Keratinocyte (primary cell): Measurements from ENCODE around the gene MAST1. TPM values are rescaled to one million over a fixed set of nuclear protein-coding genes. Genes with fewer than 3 reads are reported as not detected.

Experiments
- DNase-seq: peaks from one replicate; pipeline ENCODE4 v3.0.0-alpha.2; 2011; ENCODE audit warnings: low read depth, missing footprints, low spot score
- FAIRE-seq: peaks from 2 replicates; lab custom pipeline; 2011; peaks lifted over from hg19 to GRCh38; lab: Jason Lieb, UNC
- H2AFZ ChIP-seq: 2 replicates; pipeline ENCODE4 v1.6.0; 2012; ENCODE audit warnings: low read length, control low read depth, inconsistent platforms; ENCODE audit not compliant: control insufficient read depth
- H3K27ac ChIP-seq: 2 replicates; pipeline ENCODE4 v1.5.1; 2011; ENCODE audit warnings: low read length; ENCODE audit not compliant: control insufficient read depth, insufficient read depth
- H3K27me3 ChIP-seq: 3 replicates; pipeline ENCODE4 v1.6.0; 2011; ENCODE audit warnings: low read length; ENCODE audit not compliant: control insufficient read depth, insufficient read depth; ENCODE audit errors: extremely low read depth
- H3K36me3 ChIP-seq, 2 experiments: 2 replicates in 1 of 2; 3 replicates in 1 of 2; pipeline ENCODE4 v1.5.1; 2011; ENCODE audit warnings: low read length in 2 of 2, mild to moderate bottlenecking in 1 of 2; ENCODE audit not compliant: control insufficient read depth in 2 of 2, insufficient read depth in 2 of 2; ENCODE audit errors: extremely low read depth in 1 of 2
- H3K4me1 ChIP-seq: 3 replicates; pipeline ENCODE4 v1.5.1; 2011; ENCODE audit warnings: low read length; ENCODE audit not compliant: control insufficient read depth, insufficient read depth; ENCODE audit errors: extremely low read depth
- H3K4me2 ChIP-seq: 3 replicates; pipeline ENCODE4 v1.6.0; 2011; ENCODE audit warnings: low read depth, low read length; ENCODE audit not compliant: control insufficient read depth, insufficient read depth; ENCODE audit errors: extremely low read depth
- H3K4me3 ChIP-seq, 3 experiments: fragments of 200-600 bp in 1 of 3; sonication (generic) in 1 of 3; 2 replicates in 2 of 3; 3 replicates in 1 of 3; pipeline ENCODE4 v1.5.1; 2011 to 2016; ENCODE audit warnings: low read length in 3 of 3, mild to moderate bottlenecking in 3 of 3, control low read depth in 2 of 3, inconsistent platforms in 1 of 3, low read depth in 1 of 3, mixed read lengths in 1 of 3, mixed run types in 1 of 3, moderate library complexity in 1 of 3; ENCODE audit not compliant: control insufficient read depth in 2 of 3, insufficient read depth in 2 of 3; ENCODE audit errors: extremely low read depth in 1 of 3
- H3K79me2 ChIP-seq: 2 replicates; pipeline ENCODE4 v1.6.0; 2012; ENCODE audit warnings: low read length; ENCODE audit not compliant: control insufficient read depth, insufficient read depth
- H3K9ac ChIP-seq: 3 replicates; pipeline ENCODE4 v1.6.0; 2011; ENCODE audit warnings: low read length; ENCODE audit not compliant: control insufficient read depth, insufficient read depth; ENCODE audit errors: extremely low read depth
- H3K9me1 ChIP-seq: 3 replicates; pipeline ENCODE4 v1.6.0; 2011; ENCODE audit warnings: low read length; ENCODE audit not compliant: control insufficient read depth, insufficient read depth; ENCODE audit errors: extremely low read depth
- H3K9me3 ChIP-seq: 2 replicates; pipeline ENCODE4 v1.5.1; 2012; ENCODE audit warnings: low read depth, low read length; ENCODE audit not compliant: control insufficient read depth
- H4K20me1 ChIP-seq: 3 replicates; pipeline ENCODE4 v1.6.0; 2011; ENCODE audit warnings: low read length; ENCODE audit not compliant: control insufficient read depth, insufficient read depth; ENCODE audit errors: extremely low read depth
- EZH2 ChIP-seq: IDR thresholded peaks from one replicate; pipeline ENCODE4 v1.6.1; 2012; ENCODE audit warnings: inconsistent platforms, mild to moderate bottlenecking, low read length, moderate library complexity
- dilution Hi-C: fragments of 300-500 bp; cut with MboI; formaldehyde crosslinking; loops from one replicate; pipeline ENCODE4 v1.7.0; 2020; ENCODE audit warnings: low sequenced_read_pairs; ENCODE audit not compliant: extremely low pct_ligation_motif_present
- polyA plus RNA-seq, 5 experiments: library from polyadenylated mRNA; depleted of rRNA in 3 of 5; stranded (reverse) in 3 of 5; stranded (forward) in 1 of 5; unstranded in 1 of 5; fragments of >200 nt; gene quantifications; 1 replicate in 1 of 5; 2 replicates in 3 of 5; 3 replicates in 1 of 5; pipeline versions ENCODE4 v1.2.1 to v1.2.3, GENCODE V29; 2011 to 2012; ENCODE audit warnings: missing spikeins in 2 of 5, low read depth in 1 of 5, low replicate concordance in 1 of 5
- TF ChIP-seq, protein P1 (sequence below), 3 experiments: IDR thresholded peaks in 1 of 3; conservative IDR thresholded peaks in 1 of 3; optimal IDR thresholded peaks in 1 of 3; 2 replicates in 2 of 3; 3 replicates in 1 of 3; pipeline versions ENCODE3 to v1.5.1; 2011; ENCODE audit warnings: low read length in 3 of 3, mild to moderate bottlenecking in 3 of 3, moderate library complexity in 2 of 3, control low read depth in 1 of 3, inconsistent platforms in 1 of 3; ENCODE audit not compliant: insufficient read depth in 2 of 3; ENCODE audit errors: extremely low read depth in 1 of 3

MAST1 gene
- polyA plus RNA-seq, 1 donor (not counting 4 experiments of a cell fraction or from before 2014, with no cell fraction given) = 0.13 TPM

- no peaks in the 10 kb centered on the region for H3K9me3 ChIP-seq
- TF ChIP-seq, protein P1, sequence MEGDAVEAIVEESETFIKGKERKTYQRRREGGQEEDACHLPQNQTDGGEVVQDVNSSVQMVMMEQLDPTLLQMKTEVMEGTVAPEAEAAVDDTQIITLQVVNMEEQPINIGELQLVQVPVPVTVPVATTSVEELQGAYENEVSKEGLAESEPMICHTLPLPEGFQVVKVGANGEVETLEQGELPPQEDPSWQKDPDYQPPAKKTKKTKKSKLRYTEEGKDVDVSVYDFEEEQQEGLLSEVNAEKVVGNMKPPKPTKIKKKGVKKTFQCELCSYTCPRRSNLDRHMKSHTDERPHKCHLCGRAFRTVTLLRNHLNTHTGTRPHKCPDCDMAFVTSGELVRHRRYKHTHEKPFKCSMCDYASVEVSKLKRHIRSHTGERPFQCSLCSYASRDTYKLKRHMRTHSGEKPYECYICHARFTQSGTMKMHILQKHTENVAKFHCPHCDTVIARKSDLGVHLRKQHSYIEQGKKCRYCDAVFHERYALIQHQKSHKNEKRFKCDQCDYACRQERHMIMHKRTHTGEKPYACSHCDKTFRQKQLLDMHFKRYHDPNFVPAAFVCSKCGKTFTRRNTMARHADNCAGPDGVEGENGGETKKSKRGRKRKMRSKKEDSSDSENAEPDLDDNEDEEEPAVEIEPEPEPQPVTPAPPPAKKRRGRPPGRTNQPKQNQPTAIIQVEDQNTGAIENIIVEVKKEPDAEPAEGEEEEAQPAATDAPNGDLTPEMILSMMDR (optimal IDR thresholded peaks at IDR 0.05 in 1 of 3, IDR thresholded peaks at IDR 0.05 in 1 of 3, conservative IDR thresholded peaks at IDR 0.05 in 1 of 3; ENCODE audit: extremely low read depth in 1 of 3, insufficient read depth in 2 of 3, low read length in 3 of 3) = no peak
- no peak for TF ChIP-seq EZH2
- peaks cover 18% of the 10 kb centered on the region for H3K4me1 ChIP-seq
- H3K9ac ChIP-seq = no peak overlapping the region
- no peaks in the 10 kb centered on the region for H4K20me1 ChIP-seq
- dilution Hi-C loops = no loop called here
- H3K36me3 ChIP-seq = no peaks in the 10 kb centered on the region
- FAIRE-seq (no peak), DNase-seq (no peak)
- H3K4me2 ChIP-seq = peak overlapping the region; percentile 66
- peaks cover 54% of the 10 kb centered on the region for H3K27me3 ChIP-seq
- H3K27ac ChIP-seq = no peak overlapping the region
- no peaks in the 10 kb centered on the region for H3K79me2 ChIP-seq
- no peak overlapping the region for H2AFZ ChIP-seq
- H3K9me1 ChIP-seq = no peaks in the 10 kb centered on the region
- H3K4me3 ChIP-seq = peak overlapping the region in 1 of 3 experiments; percentile 45
Observed at GRCh38 chr19:12833418-12833737, 4.9 kb upstream of the MAST1 start.

GRCh38 chr19:12833738-12834565 lies 4.4 kb upstream of the MAST1 start:
- Histone ChIP-seq H3K9me3 (no peaks in the 10 kb centered on the region), H3K9ac (no peak overlapping the region), H3K9me1 (no peaks in the 10 kb centered on the region), H3K27ac (no peak overlapping the region), H3K4me1 (peaks cover 18% of the 10 kb centered on the region), H3K4me2 (peak overlapping the region; percentile 51), H3K36me3 (no peaks in the 10 kb centered on the region), H3K4me3 (peak overlapping the region in 2 of 3 experiments; percentile 18 to 40), H2AFZ (no peak overlapping the region), H3K79me2 (no peaks in the 10 kb centered on the region), H4K20me1 (no peaks in the 10 kb centered on the region), H3K27me3 (peaks cover 57% of the 10 kb centered on the region)
- DNase-seq (no peak), FAIRE-seq (no peak)
- dilution Hi-C loops = no loop called here
- no peak for TF ChIP-seq EZH2
- TF ChIP-seq, protein P1 (optimal IDR thresholded peaks at IDR 0.05 in 1 of 3, IDR thresholded peaks at IDR 0.05 in 1 of 3, conservative IDR thresholded peaks at IDR 0.05 in 1 of 3; ENCODE audit: extremely low read depth in 1 of 3, insufficient read depth in 2 of 3, low read length in 3 of 3) = no peak
